ENCODE results near the gene SLC36A3.
"Not testable (repeated sequence)": the region's sequence is repeated elsewhere in the genome, so short reads cannot be mapped to it uniquely, and the experiment has no call there.

SLC36A3 gene

GRCh38 chr5:151309266-151309665 is 5.7 kb upstream of the SLC36A3 start:
- DNase-seq (ENCODE audit: low read depth in 2 of 2, low spot score in 1 of 2), result not testable (repeated sequence)

- DNase-seq (ENCODE audit: low read depth in 2 of 2, low spot score in 1 of 2), result no peak
Observed at GRCh38 chr5:151298063-151298855, 5.3 kb downstream of the SLC36A3 start.

DNA sequence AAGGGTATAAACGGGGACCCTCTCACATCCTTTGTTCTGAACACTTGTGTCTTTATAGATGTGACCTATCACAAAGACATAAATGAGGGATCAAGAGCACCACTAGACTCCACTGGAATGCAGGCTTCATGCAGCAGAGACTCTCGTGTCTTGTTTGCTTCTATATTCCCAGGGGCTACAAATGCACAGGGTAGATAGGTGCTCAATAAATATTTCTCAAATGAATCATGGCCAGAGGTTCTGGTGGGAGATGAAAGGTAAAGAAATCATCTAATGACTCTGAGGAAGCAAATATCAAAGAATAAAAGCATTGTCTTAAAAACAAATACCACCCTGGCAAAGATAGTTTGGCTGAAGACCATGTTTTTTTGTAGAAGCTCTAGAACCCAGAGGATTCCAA is 6.6 kb downstream of the SLC36A3 start:
- no peak for DNase-seq (ENCODE audit: low read depth in 2 of 2, low spot score in 1 of 2)

DNA sequence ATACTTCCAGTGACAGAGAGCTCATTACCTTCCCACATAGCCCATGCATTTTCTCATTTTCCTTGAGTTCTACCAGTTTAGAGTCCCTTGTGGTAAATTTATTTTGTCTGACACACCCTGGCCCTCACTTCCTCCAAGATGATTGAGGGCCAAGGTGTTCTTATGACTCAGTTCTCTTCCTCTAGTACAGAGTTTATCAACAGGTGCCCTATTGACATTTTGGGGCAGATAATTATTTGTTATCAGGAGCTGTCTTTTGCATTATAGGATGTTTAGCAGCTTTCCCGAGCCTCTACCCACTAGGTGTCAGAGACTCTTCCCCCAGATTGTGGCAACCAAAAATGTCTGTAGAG is 7.1 kb downstream of the SLC36A3 start:
- DNase-seq (ENCODE audit: low read depth in 2 of 2, low spot score in 1 of 2), result no peak

DNA sequence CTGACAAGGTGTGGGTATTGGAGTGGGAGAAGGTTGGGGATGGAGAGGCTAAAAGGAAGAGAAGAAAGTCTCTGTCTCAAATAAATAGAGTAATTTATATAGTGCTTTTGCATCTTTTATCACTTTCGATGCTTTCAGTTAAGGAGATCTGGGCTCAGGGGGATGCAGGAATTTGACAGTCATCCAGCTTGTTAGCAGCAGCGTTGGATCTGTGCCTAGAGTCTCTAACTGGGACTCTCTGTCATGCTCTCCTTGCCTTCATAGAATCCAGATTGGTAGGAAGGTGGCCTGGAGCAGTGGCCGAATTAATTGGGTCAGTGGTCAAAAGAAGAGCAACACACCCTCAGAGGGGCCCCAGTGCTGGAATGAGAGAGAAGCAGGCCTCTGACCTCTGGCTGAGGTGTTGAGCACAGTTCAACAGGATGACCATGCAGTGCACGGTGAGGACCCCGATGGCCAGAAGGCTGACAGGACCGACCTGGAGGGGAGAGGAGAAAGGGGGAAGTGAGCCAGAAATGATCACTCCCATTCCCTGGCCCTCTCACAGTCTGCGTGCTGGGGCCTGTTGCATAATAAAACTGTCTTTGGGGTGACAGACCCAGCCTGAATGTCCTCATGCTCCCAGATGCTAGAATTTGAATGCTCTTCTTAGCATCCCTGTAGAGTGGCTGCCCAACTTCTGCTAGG is 7.6 kb downstream of the SLC36A3 start:
- no peak for DNase-seq (ENCODE audit: low read depth in 2 of 2, low spot score in 1 of 2)

DNA sequence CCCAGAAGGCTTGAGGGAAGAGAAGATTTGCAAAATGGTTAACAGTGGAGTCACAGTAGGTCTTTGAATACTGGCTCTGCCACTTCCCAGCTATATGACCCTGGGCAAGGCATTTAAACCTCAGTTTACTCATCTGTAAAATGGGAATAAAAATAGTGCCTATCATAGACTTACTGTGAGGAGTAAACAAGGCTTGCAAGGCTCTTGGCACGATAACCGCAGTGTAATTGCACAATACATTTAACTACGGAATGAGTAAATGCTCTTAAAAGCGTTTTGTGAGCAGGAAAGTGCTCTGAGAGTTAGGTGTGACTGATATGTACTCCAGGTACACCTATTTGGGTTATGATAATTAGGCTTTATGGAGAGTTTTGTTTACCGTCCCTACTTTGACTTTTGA is 8.4 kb downstream of the SLC36A3 start:
- no peak for DNase-seq (ENCODE audit: low read depth in 2 of 2, low spot score in 1 of 2)

DNA sequence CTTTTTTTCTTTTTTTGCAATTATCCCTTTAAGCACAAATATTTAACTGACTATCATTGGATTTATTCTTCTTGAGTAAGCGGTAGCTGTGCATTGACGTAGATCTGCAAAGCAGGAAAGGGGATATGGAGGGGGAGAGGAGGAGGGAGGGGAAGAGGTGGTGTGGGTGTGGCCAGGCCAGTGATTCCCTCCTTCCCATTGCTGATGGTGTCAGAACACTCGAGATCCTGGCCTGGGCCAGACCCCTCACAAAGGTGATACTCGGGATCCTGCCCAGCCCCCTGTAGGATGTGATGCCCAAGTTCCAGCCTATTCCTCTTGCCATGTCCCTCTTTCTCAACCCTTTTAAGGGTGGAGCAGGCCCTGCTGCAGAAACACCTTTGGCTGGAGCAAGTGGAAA is 9.9 kb downstream of the SLC36A3 start:
- no peak for DNase-seq (ENCODE audit: low read depth in 2 of 2, low spot score in 1 of 2)

DNA sequence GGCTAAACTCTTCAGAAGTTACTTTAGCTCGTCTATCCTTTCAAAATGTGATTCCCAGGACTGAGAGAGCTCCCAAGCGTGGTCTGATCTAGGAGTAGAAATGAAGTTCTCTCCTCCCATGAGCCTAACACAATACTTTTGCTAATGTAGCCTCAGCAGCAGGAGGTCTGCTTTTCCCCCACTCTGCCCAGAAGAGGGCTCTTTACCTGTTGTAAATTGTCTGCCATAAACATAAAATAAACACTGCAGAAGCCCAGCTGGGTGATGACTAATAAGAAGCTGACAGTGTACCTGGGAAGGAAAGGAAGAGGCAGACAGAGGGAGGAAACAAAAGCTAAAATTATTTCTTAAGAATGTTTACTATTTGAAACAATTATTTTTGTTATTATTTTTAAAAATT is 15.4 kb downstream of the SLC36A3 start:
- DNase-seq (ENCODE audit: low read depth in 2 of 2, low spot score in 1 of 2), result no peak

- DNase-seq (ENCODE audit: low read depth in 2 of 2, low spot score in 1 of 2), result no peak
Observed at GRCh38 chr5:151286246-151286645, 17.3 kb downstream of the SLC36A3 start.

DNA sequence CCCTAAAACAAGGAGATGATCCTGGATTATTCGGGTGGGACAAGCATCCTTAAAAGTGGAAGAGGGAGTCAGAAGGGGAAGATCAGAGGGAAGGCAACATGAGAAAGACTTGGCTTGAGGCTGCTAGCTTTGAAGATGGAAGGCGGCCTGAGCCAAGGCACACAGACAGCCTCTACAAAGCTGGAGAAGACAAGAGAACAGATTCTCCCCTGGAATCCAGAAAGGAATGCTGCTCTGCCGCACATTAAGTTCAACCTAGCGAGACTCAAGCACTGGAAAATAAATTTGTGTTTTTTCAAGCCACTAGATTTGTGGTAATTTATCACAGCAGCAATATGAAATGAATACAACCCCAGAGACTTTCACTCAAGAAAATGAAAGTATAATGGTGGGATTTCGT is 17.9 kb downstream of the SLC36A3 start:
- no peak for DNase-seq (ENCODE audit: low read depth in 2 of 2, low spot score in 1 of 2)

DNA sequence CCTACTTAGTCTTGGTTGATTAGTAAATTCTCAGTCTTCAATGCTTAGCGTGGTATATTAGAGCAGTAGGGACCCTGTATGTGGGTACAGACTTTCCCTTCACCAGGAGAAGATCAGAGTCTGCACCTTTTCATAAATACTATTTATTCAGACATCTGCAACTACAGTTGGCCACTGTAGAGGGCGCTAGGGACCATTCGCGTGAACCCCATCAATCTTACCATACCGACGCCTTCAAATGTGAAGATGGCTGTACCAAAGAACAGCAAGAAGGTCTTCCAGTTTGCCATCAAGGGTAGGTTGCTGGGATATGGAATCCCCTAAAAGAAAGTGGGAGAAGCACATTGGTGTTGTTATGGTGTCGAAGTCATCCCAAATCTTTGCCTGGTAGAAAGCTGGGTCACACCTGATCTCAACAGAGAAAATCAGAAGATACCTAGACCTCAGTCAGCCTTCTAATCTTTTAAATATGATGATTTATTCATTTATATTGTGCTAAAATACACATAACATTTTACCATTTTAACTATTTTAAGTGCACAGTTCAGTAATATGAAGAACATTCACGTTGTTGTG is 19.1 kb downstream of the SLC36A3 start:
- no peak for DNase-seq (ENCODE audit: low read depth in 2 of 2, low spot score in 1 of 2)

DNA sequence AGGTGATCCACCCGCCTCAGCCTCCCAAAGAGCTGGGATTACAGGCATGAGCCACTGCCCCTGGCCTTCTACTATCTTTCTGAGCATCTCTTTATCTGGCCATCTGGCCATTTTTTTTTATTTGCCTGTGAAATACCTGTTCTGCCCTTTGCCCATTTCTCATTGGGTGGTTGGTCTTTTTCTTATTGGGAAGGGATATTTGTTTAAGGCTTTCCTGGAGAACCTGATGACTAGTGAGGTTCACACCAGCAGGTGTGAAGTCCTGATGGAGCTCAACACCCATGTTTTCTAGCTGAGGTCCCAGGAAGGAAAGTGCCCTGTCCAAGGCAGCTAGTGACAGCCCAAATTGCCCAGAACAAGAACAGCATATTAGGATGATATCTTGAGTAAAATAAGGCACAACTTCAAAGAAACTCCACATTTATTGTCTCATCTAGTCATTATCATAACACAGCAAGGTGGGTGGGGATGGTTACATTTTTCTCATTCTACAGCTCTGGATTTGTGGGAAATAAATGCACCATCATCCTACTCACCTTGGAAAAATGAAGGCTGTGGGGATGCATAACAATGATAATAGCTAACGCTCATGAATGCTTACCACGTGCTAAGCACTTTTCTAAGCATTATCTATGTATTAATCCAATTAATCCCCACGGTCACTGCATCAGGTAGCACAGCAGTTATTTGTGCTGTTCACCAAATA is 20.3 kb downstream of the SLC36A3 start:
- DNase-seq (ENCODE audit: low read depth in 2 of 2, low spot score in 1 of 2), result no peak

GRCh38 chr5:151281001-151281639 is 22.4 kb downstream of the SLC36A3 start:
- no peak for DNase-seq (ENCODE audit: low read depth in 2 of 2, low spot score in 1 of 2)

DNA sequence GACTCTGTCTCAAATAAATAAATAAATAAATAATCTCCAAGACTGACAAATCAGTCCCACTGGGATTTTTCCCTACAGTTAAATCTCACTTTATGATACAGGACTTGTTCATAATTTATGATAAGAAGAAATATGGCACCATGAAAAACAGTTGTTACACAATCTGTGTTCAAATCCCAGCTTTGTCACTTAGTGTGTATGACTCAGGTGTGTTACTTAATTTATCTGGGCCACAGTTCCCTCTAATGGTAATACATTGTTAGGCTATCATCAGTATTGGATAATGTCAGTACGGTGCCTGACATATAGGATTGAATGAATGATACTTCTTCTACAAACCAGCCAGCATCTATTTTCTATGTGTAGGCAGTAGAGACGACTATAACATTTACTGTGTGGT is 23.1 kb downstream of the SLC36A3 start:
- DNase-seq (ENCODE audit: low read depth in 2 of 2, low spot score in 1 of 2), result no peak

GRCh38 chr5:151278845-151279244 is 24.7 kb downstream of the SLC36A3 start:
- no peak for DNase-seq (ENCODE audit: low read depth in 2 of 2, low spot score in 1 of 2)

GRCh38 chr5:151275803-151276202 is 27.8 kb downstream of the SLC36A3 start:
- DNase-seq (ENCODE audit: low read depth in 2 of 2, low spot score in 1 of 2), result no peak

DNA sequence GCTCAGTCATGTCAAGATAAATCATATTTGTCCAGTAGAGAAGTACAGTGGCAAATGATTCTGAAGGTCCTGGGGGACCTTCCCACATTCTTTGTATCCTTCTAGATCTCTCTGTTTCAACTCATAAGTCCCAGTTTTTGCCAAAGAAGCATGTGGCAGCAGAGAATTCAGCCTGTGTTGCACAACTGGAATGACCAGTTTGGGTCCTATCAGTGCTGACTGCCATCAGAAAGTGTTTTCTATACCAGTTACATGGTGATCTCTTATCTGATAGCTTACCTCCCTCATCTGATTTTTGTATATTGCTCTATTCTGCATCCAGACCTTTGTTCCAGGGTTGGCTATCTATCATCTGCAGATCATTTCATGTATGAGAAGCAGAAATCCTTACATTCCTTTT is 28.9 kb downstream of the SLC36A3 start:
- no peak for DNase-seq (ENCODE audit: low read depth in 2 of 2, low spot score in 1 of 2)

DNA sequence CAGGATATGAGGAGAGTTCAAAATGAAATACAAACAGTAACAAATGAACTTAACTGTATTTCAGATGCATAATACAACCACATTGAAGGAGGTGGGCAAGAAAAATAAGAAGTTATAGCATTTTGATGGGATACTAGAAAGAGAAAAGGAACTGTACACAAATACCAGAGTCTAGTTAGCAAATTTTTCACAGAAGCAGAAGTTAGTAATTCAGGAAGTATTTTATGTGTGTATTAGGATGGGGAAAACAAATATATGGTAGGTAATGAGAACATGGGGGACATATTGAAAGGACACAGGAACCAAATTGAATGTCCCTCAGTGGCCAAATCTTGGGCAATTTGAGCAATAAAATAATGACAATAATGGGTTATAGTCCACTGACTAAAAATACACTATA is 32.2 kb downstream of the SLC36A3 start:
- DNase-seq (ENCODE audit: low read depth in 2 of 2, low spot score in 1 of 2), result no peak

- no peak for DNase-seq (ENCODE audit: low read depth in 2 of 2, low spot score in 1 of 2)
Observed at GRCh38 chr5:151270599-151270998, 33.0 kb downstream of the SLC36A3 start.

DNA sequence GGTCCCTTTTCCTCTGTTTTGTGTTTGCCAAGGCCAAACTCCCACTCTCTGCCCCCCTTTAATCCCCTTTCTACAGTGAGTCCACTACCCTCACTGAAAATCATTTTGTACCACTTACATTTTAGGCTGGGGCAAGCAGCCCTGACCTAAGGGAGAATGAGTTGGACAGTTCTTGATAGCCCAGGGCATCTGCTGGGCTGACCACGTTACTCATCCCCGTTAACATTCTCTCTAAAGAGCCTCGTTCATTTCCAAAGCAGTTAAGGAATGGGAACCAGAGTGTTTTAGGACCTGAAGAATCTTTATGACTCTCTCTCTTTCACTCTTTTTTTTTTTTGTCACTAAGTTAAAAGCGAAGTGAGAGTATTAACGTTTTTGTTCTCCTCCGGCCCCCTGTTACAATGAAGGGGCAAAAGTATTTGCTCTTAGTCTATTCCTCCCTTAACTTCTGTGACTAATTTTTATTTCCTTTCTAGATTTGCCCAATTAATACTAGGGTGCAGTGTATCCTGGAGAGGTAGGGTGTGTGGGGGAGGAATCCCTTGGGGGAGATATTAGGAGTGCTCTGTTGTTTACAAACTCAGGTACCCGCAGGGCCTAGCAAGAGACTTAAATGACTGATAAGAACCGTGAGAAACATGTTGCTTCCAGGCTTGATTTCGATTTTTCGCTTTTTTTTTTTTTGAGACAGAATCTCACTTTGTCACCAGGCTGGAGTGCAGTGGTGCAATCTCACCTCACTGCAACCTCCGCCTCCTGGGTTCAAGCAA is 35.9 kb downstream of the SLC36A3 start:
- DNase-seq (ENCODE audit: low read depth in 2 of 2, low spot score in 1 of 2), result no peak

GRCh38 chr5:151264113-151264512 is 39.5 kb downstream of the SLC36A3 start:
- DNase-seq (ENCODE audit: low read depth in 2 of 2, low spot score in 1 of 2), result no peak

Data from stimulated activated CD8-positive, alpha-beta memory T cell treated with anti-CD3 and anti-CD28 coated beads, Interleukin-4, amount 100 ng/mL, for 4 hours (primary cell).